ENCODE data around the gene CHN2.

CHN2 gene

DNA sequence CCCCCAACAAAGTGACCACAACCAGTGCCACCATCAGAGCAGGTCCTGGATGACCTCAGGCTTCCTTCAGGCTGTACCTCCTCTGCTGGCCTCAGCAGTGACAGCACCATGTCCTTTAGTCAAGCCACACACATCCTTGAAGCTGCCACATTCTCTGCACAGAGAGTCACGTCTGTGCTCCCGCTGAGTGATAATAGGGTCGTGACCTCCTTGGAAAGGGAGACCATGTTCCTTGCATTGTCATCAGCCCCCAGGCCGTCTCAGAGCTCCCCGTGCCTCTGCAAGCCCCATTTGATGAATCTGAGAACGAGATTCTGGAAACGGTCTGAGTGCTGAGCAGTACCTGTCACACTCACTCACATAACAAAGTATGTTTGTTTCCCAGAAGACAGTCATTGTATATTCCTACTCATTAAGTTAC, 262.6 kb downstream of the CHN2 start:
- Histone ChIP-seq H3K4ac (ENCODE audit: low read depth, low read length) (no peak overlapping the region), H3K23ac (ENCODE audit: low read length) (peak overlapping the region; percentile 54), H3K18ac (ENCODE audit: low read length) (no peak overlapping the region), H3K27me3 (ENCODE audit: insufficient read depth, low read length, poor library complexity) (no peaks in the 10 kb centered on the region), H3K9ac (ENCODE audit: low read length) (no peak overlapping the region), H2AK5ac (ENCODE audit: low read length) (no peak overlapping the region), H3K56ac (ENCODE audit: low read length) (no peak overlapping the region), H4K8ac (ENCODE audit: low read depth, low read length) (no peak overlapping the region), H3K79me2 (ENCODE audit: control insufficient read depth, insufficient read depth, low read length) (no peaks in the 10 kb centered on the region), H2BK15ac (replicated peaks; ENCODE audit: low read depth) (no peak overlapping the region), H3K4me2 (ENCODE audit: low read length) (no peak overlapping the region), H2BK120ac (ENCODE audit: low read depth, low read length) (no peak overlapping the region), H3K79me1 (ENCODE audit: low read length) (no peaks in the 10 kb centered on the region), H3K27ac (ENCODE audit: low read depth, low read length) (no peak overlapping the region), H3K4me3 (ENCODE audit: low read length) (no peak overlapping the region), H3K36me3 (ENCODE audit: control insufficient read depth, insufficient read depth, low read length) (no peaks in the 10 kb centered on the region), H3K4me1 (ENCODE audit: control insufficient read depth, low read depth, low read length) (peaks cover 4% of the 10 kb centered on the region), H4K5ac (ENCODE audit: low read length) (no peak overlapping the region), H2BK5ac (ENCODE audit: low read length) (no peak overlapping the region)
- peak; percentile 89 for DNase-seq
- no CpG with 5 or more reads among the region's 7 CpGs for WGBS (ENCODE audit: extremely low coverage, insufficient coverage, low lambda C conversion rate)

GRCh38 chr7:29457565-29458011, 263.0 kb downstream of the CHN2 start:
- Histone ChIP-seq H3K4me2 (ENCODE audit: low read length) (no peak overlapping the region), H2BK5ac (ENCODE audit: low read length) (no peak overlapping the region), H3K27me3 (ENCODE audit: insufficient read depth, low read length, poor library complexity) (no peaks in the 10 kb centered on the region), H3K79me1 (ENCODE audit: low read length) (no peaks in the 10 kb centered on the region), H3K36me3 (ENCODE audit: control insufficient read depth, insufficient read depth, low read length) (no peaks in the 10 kb centered on the region), H3K56ac (ENCODE audit: low read length) (no peak overlapping the region), H3K79me2 (ENCODE audit: control insufficient read depth, insufficient read depth, low read length) (no peaks in the 10 kb centered on the region), H4K8ac (ENCODE audit: low read depth, low read length) (no peak overlapping the region), H4K5ac (ENCODE audit: low read length) (no peak overlapping the region), H3K4me1 (ENCODE audit: control insufficient read depth, low read depth, low read length) (peaks cover 4% of the 10 kb centered on the region), H3K9ac (ENCODE audit: low read length) (no peak overlapping the region), H3K27ac (ENCODE audit: low read depth, low read length) (no peak overlapping the region), H3K23ac (ENCODE audit: low read length) (no peak overlapping the region), H2BK15ac (replicated peaks; ENCODE audit: low read depth) (no peak overlapping the region), H3K4me3 (ENCODE audit: low read length) (no peak overlapping the region), H2AK5ac (ENCODE audit: low read length) (no peak overlapping the region), H3K4ac (ENCODE audit: low read depth, low read length) (no peak overlapping the region), H3K18ac (ENCODE audit: low read length) (no peak overlapping the region), H2BK120ac (ENCODE audit: low read depth, low read length) (no peak overlapping the region)
- WGBS (ENCODE audit: extremely low coverage, insufficient coverage, low lambda C conversion rate): no CpG with 5 or more reads among the region's 7 CpGs
- DNase-seq: no peak

- Histone ChIP-seq H3K27me3 (ENCODE audit: insufficient read depth, low read length, poor library complexity) (no peaks in the 10 kb centered on the region), H3K36me3 (ENCODE audit: control insufficient read depth, insufficient read depth, low read length) (no peaks in the 10 kb centered on the region), H4K8ac (ENCODE audit: low read depth, low read length) (no peak overlapping the region), H3K79me1 (ENCODE audit: low read length) (no peaks in the 10 kb centered on the region), H3K4me1 (ENCODE audit: control insufficient read depth, low read depth, low read length) (peaks cover 4% of the 10 kb centered on the region), H3K56ac (ENCODE audit: low read length) (no peak overlapping the region), H4K5ac (ENCODE audit: low read length) (no peak overlapping the region), H2BK120ac (ENCODE audit: low read depth, low read length) (no peak overlapping the region), H3K4me2 (ENCODE audit: low read length) (no peak overlapping the region), H3K18ac (ENCODE audit: low read length) (no peak overlapping the region), H2BK15ac (replicated peaks; ENCODE audit: low read depth) (no peak overlapping the region), H2AK5ac (ENCODE audit: low read length) (no peak overlapping the region), H3K4me3 (ENCODE audit: low read length) (no peak overlapping the region), H3K27ac (ENCODE audit: low read depth, low read length) (no peak overlapping the region), H3K9ac (ENCODE audit: low read length) (no peak overlapping the region), H2BK5ac (ENCODE audit: low read length) (no peak overlapping the region), H3K4ac (ENCODE audit: low read depth, low read length) (no peak overlapping the region), H3K23ac (ENCODE audit: low read length) (no peak overlapping the region), H3K79me2 (ENCODE audit: control insufficient read depth, insufficient read depth, low read length) (no peaks in the 10 kb centered on the region)
- no peak for DNase-seq
- no CpG with 5 or more reads among the region's 7 CpGs for WGBS (ENCODE audit: extremely low coverage, insufficient coverage, low lambda C conversion rate)
Measured at GRCh38 chr7:29458933-29459332, 264.4 kb downstream of the CHN2 start.

GRCh38 chr7:29459589-29459988, 265.0 kb downstream of the CHN2 start:
- peaks cover 4% of the 10 kb centered on the region for H3K4me1 ChIP-seq (ENCODE audit: control insufficient read depth, low read depth, low read length)
- no peaks in the 10 kb centered on the region for H3K79me1 ChIP-seq (ENCODE audit: low read length)
- H4K5ac ChIP-seq (ENCODE audit: low read length): no peak overlapping the region
- no peak overlapping the region for H2BK15ac ChIP-seq (replicated peaks; ENCODE audit: low read depth)
- no peak overlapping the region for H3K4ac ChIP-seq (ENCODE audit: low read depth, low read length)
- H3K79me2 ChIP-seq (ENCODE audit: control insufficient read depth, insufficient read depth, low read length): no peaks in the 10 kb centered on the region
- no peak overlapping the region for H3K4me2 ChIP-seq (ENCODE audit: low read length)
- H2AK5ac ChIP-seq (ENCODE audit: low read length): no peak overlapping the region
- H3K9ac ChIP-seq (ENCODE audit: low read length): no peak overlapping the region
- no peak overlapping the region for H3K23ac ChIP-seq (ENCODE audit: low read length)
- no CpG with 5 or more reads among the region's 8 CpGs for WGBS (ENCODE audit: extremely low coverage, insufficient coverage, low lambda C conversion rate)
- no peak overlapping the region for H2BK120ac ChIP-seq (ENCODE audit: low read depth, low read length)
- H4K8ac ChIP-seq (ENCODE audit: low read depth, low read length): no peak overlapping the region
- no peak overlapping the region for H3K27ac ChIP-seq (ENCODE audit: low read depth, low read length)
- no peak overlapping the region for H3K56ac ChIP-seq (ENCODE audit: low read length)
- H2BK5ac ChIP-seq (ENCODE audit: low read length): no peak overlapping the region
- no peak overlapping the region for H3K4me3 ChIP-seq (ENCODE audit: low read length)
- H3K36me3 ChIP-seq (ENCODE audit: control insufficient read depth, insufficient read depth, low read length): no peaks in the 10 kb centered on the region
- peak; percentile 6 for DNase-seq
- no peak overlapping the region for H3K18ac ChIP-seq (ENCODE audit: low read length)
- no peaks in the 10 kb centered on the region for H3K27me3 ChIP-seq (ENCODE audit: insufficient read depth, low read length, poor library complexity)

- Histone ChIP-seq H3K23ac (ENCODE audit: low read length) (no peak overlapping the region), H2AK5ac (ENCODE audit: low read length) (no peak overlapping the region), H3K27ac (ENCODE audit: low read depth, low read length) (no peak overlapping the region), H3K4me3 (ENCODE audit: low read length) (no peak overlapping the region), H3K27me3 (ENCODE audit: insufficient read depth, low read length, poor library complexity) (no peaks in the 10 kb centered on the region), H4K8ac (ENCODE audit: low read depth, low read length) (no peak overlapping the region), H3K9ac (ENCODE audit: low read length) (no peak overlapping the region), H3K36me3 (ENCODE audit: control insufficient read depth, insufficient read depth, low read length) (no peaks in the 10 kb centered on the region), H3K18ac (ENCODE audit: low read length) (no peak overlapping the region), H3K56ac (ENCODE audit: low read length) (no peak overlapping the region), H3K79me2 (ENCODE audit: control insufficient read depth, insufficient read depth, low read length) (no peaks in the 10 kb centered on the region), H3K4ac (ENCODE audit: low read depth, low read length) (no peak overlapping the region), H2BK120ac (ENCODE audit: low read depth, low read length) (no peak overlapping the region), H4K5ac (ENCODE audit: low read length) (no peak overlapping the region), H3K4me1 (ENCODE audit: control insufficient read depth, low read depth, low read length) (peaks cover 3% of the 10 kb centered on the region), H2BK5ac (ENCODE audit: low read length) (no peak overlapping the region), H2BK15ac (replicated peaks; ENCODE audit: low read depth) (no peak overlapping the region), H3K79me1 (ENCODE audit: low read length) (no peaks in the 10 kb centered on the region), H3K4me2 (ENCODE audit: low read length) (no peak overlapping the region)
- no CpG with 5 or more reads among the region's 4 CpGs for WGBS (ENCODE audit: extremely low coverage, insufficient coverage, low lambda C conversion rate)
- no peak for DNase-seq
Measured at GRCh38 chr7:29461996-29462395, 267.4 kb downstream of the CHN2 start.

GRCh38 chr7:29463504-29464158, 269.1 kb downstream of the CHN2 start:
- no peak overlapping the region for H2BK15ac ChIP-seq (replicated peaks; ENCODE audit: low read depth)
- no peaks in the 10 kb centered on the region for H3K79me2 ChIP-seq (ENCODE audit: control insufficient read depth, insufficient read depth, low read length)
- no peak overlapping the region for H4K8ac ChIP-seq (ENCODE audit: low read depth, low read length)
- no peak overlapping the region for H3K4ac ChIP-seq (ENCODE audit: low read depth, low read length)
- no peak overlapping the region for H3K27ac ChIP-seq (ENCODE audit: low read depth, low read length)
- H3K4me1 ChIP-seq (ENCODE audit: control insufficient read depth, low read depth, low read length): no peaks in the 10 kb centered on the region
- no peaks in the 10 kb centered on the region for H3K79me1 ChIP-seq (ENCODE audit: low read length)
- no peak overlapping the region for H2BK5ac ChIP-seq (ENCODE audit: low read length)
- no peak for DNase-seq
- no peak overlapping the region for H4K5ac ChIP-seq (ENCODE audit: low read length)
- H3K27me3 ChIP-seq (ENCODE audit: insufficient read depth, low read length, poor library complexity): no peaks in the 10 kb centered on the region
- no peak overlapping the region for H3K4me2 ChIP-seq (ENCODE audit: low read length)
- H2BK120ac ChIP-seq (ENCODE audit: low read depth, low read length): no peak overlapping the region
- H3K23ac ChIP-seq (ENCODE audit: low read length): no peak overlapping the region
- WGBS (ENCODE audit: extremely low coverage, insufficient coverage, low lambda C conversion rate): no CpG with 5 or more reads among the region's 3 CpGs
- H3K36me3 ChIP-seq (ENCODE audit: control insufficient read depth, insufficient read depth, low read length): no peaks in the 10 kb centered on the region
- no peak overlapping the region for H3K56ac ChIP-seq (ENCODE audit: low read length)
- H3K18ac ChIP-seq (ENCODE audit: low read length): no peak overlapping the region
- no peak overlapping the region for H3K4me3 ChIP-seq (ENCODE audit: low read length)
- H2AK5ac ChIP-seq (ENCODE audit: low read length): no peak overlapping the region
- no peak overlapping the region for H3K9ac ChIP-seq (ENCODE audit: low read length)

All from mesendoderm (in vitro differentiated cells).